Measurements from ENCODE around the gene TBC1D13.

Gene TBC1D13

DNA sequence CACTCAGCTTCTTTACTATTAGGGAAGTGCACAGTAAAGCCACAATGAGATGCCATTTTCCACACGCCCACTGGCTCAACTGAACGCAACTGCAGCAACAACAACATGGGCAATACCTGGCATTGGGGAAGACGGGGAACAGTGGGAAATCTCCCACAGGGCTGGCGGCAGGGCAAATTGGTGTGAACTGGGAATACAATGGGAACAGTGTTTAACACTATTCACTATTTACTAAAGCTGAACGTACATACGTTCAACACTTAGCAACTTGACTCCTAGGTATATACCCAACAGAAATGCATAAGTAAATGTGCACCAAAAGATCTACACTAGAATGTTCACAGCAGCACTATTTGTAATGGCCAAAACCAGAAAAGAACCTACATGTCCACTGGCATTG lies 29.5 kb upstream of the TBC1D13 start:
- H3K4me3 ChIP-seq (replicated peaks in 1 of 2; ENCODE audit: low read depth in 2 of 2, low read length in 2 of 2), result no peak overlapping the region
- no peak for DNase-seq (ENCODE audit: low read depth in 2 of 2)
- no peak for TF ChIP-seq CTCF (IDR thresholded peaks at IDR 0.05; ENCODE audit: low read depth, low read length)

DNA sequence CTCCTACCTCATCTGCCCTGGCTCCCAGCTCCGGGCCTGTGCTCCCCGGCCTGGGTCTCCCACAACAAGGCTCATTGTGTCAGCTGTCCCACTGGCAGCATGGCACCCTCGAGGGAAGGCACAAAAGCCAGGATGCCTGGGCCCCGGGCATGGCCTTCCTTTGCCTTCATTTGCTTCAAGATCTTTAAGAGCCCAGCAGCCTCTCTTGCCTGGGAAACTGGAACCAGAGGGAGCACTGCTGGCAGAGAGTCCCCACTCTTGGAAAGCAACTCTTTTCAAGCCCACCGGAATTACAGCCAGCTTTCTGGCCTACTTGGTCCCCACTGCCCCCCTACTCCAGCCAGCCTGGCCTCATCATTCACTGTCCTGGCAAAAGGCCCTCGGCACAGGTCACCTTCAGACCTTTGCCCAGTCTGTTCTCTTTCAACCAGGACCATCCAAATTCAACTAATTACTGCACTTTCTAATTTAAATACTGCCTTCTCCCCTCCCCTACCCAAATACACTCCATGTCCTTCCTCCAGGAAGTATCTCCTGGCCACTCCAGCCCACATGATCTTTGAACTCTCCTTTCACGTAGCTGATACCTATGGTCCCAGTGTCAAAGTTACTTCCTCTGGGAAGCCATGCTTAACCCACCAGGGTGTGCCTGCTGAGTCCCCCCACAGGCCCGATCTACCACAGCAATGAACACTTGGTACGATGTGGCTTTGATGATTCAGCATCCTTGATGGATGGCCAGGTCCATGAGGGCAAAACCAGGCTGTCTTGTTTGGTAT lies 24.2 kb upstream of the TBC1D13 start:
- no peak for TF ChIP-seq CTCF (IDR thresholded peaks at IDR 0.05; ENCODE audit: low read depth, low read length)
- no peak overlapping the region for H3K4me3 ChIP-seq (replicated peaks in 1 of 2; ENCODE audit: low read depth in 2 of 2, low read length in 2 of 2)
- DNase-seq (ENCODE audit: low read depth in 2 of 2), result no peak

DNA sequence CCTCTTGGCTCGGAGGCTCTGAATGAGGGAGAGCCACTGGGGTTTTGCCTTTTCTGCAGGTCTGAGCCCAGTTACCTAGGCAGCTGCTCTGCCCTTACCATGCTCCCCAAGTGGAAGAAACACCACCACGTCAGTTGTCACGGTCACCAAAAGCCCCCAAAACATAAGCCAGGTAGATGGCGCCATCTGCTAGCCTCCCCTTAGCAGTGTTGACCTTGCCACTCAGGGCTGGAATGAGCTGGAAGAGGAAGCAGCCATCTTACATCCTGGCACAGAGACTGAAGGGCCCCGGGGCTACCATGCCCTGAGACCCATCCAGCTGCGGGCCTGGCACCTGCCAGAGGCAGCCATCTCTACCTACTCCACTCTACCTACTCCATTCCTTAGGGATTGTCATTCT lies 22.7 kb upstream of the TBC1D13 start:
- DNase-seq (ENCODE audit: low read depth in 2 of 2), result no peak
- H3K4me3 ChIP-seq (replicated peaks in 1 of 2; ENCODE audit: low read depth in 2 of 2, low read length in 2 of 2), result no peak overlapping the region
- no peak for TF ChIP-seq CTCF (IDR thresholded peaks at IDR 0.05; ENCODE audit: low read depth, low read length)

DNA sequence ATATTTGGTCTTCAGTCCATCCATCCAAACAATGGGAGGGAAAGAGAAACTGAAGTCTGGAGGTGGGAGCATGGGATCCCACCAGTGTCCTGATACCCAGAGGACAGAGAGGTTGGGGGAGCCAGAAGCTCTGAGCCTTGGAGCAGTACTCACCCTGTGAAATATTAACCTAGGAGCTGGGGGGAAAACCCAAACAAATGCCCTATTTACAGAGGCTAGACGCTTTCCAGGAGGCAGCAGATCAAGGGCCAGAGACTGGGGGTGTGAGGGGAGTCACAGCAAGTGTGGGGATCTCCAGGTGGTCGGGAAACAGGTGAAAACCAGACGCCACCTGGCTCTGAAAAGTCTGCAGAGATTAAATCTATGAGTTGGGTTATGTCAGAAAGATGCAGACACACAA lies 21.6 kb upstream of the TBC1D13 start:
- DNase-seq (ENCODE audit: low read depth in 2 of 2), result no peak
- no peak for TF ChIP-seq CTCF (IDR thresholded peaks at IDR 0.05; ENCODE audit: low read depth, low read length)
- no peak overlapping the region for H3K4me3 ChIP-seq (replicated peaks in 1 of 2; ENCODE audit: low read depth in 2 of 2, low read length in 2 of 2)

- H3K4me3 ChIP-seq (replicated peaks in 1 of 2; ENCODE audit: low read depth in 2 of 2, low read length in 2 of 2), result no peak overlapping the region
- no peak for TF ChIP-seq CTCF (IDR thresholded peaks at IDR 0.05; ENCODE audit: low read depth, low read length)
- no peak for DNase-seq (ENCODE audit: low read depth in 2 of 2)
Observed at GRCh38 chr9:128768606-128769005, 18.4 kb upstream of the TBC1D13 start.

DNA sequence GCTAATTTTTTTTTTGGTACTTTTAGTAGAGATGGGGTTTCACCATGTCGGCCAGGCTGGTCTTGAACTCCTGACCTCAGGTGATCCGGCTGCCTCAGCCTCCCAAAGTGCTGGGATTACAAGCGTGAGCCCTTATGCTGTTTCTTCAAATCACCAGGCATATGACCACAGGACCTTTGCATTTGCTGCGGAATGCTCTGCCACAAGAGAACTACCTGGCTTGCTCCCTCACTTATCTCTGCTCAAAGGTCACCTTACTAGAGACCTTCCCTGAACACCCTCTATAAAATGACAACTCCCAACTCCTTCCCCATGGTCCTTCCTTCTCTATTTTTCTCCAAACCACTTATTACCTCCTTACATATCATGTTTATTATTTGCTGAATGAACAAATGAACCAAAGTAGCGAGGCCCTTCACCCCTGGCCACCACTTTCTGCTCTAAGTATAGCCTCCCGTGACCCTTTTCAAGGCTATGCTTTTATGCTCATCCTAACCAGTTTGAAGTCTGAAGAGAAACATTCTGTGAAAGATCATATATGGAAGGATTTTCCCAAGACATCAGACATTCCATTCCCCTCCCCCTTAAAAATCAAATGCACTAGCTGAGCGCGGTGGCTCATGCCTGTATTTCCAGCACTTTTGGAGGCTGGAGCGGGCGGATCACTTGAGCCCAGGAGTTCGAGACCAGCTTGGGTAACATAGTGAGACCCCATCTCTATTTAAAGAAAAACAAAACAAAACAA lies 16.6 kb upstream of the TBC1D13 start:
- H3K4me3 ChIP-seq (replicated peaks in 1 of 2; ENCODE audit: low read depth in 2 of 2, low read length in 2 of 2), result peak overlapping the region; percentile 97 to 98
- DNase-seq (ENCODE audit: low read depth in 2 of 2), result no peak
- no peak for TF ChIP-seq CTCF (IDR thresholded peaks at IDR 0.05; ENCODE audit: low read depth, low read length)
